K562 (cell line): ENCODE data around the gene GRM5. TPM values are rescaled to one million over a fixed set of nuclear protein-coding genes. Genes with fewer than 3 reads are reported as not detected.
A peak's percentile ranks its signal among the peaks of the same experiment; 100 is the strongest.
"Not testable (repeated sequence)": the region's sequence is repeated elsewhere in the genome, so short reads cannot be mapped to it uniquely, and the experiment has no call there.

ENCODE experiments used
- ATAC-seq: fragments of 200-7000 bp; cut with Tn5 transposase; 3 replicates; pipeline ENCODE4 v1.9.1; 2020; ENCODE audit warnings: moderate library complexity
- BruUV-seq: library from RNA; stranded (reverse); fragments of 400-500 nt; replicated peaks from 2 replicates; lab custom pipeline; 2021; lab: Mats Ljungman, UMichigan
- CTCF ChIA-PET: fragments of 300-600 bp; formaldehyde crosslinking; extraction: SDS; loops from one replicate; lab custom pipeline; 2021; ENCODE audit warnings: low intra/inter-chr PET ratio; lab: Yijun Ruan, JAX
- POLR2A ChIA-PET: fragments of 300-600, 350-650 bp; sonication (Branson Sonifier 250); formaldehyde crosslinking; extraction: SDS; loops from one replicate; lab custom pipeline; 2021; ENCODE audit warnings: antibody characterized with exemption, inconsistent platforms; lab: Yijun Ruan, JAX
- DNase-seq, 4 experiments: peaks; one replicate each; pipeline versions ENCODE4 v3.0.0 to v3.0.0-alpha.2; 2011 to 2018; ENCODE audit warnings: low spot score in 3 of 4, mixed read lengths in 3 of 4; ENCODE audit errors: extremely low read depth in 1 of 4
- FAIRE-seq: peaks from 2 replicates; lab custom pipeline; 2011; peaks lifted over from hg19 to GRCh38; lab: Jason Lieb, UNC
- H2AFZ ChIP-seq: 2 replicates; pipeline ENCODE4 v1.6.0; 2011; ENCODE audit warnings: low read depth, low read length, control low read depth, inconsistent platforms
- H3K27ac ChIP-seq: fragments of 200-600 bp; 3 replicates; pipeline ENCODE4 v1.8.0; 2011; ENCODE audit warnings: low read depth, mild to moderate bottlenecking, control low read depth, inconsistent platforms, low read length, moderate library complexity, mixed read lengths; ENCODE audit errors: extremely low read depth
- H3K27me3 ChIP-seq, 2 experiments: fragments of 300-600 bp in 1 of 2; 2 replicates in 1 of 2; 3 replicates in 1 of 2; pipeline versions ENCODE4 v1.6.0 to v1.8.0; 2011; ENCODE audit warnings: inconsistent platforms in 2 of 2, low read length in 2 of 2, mild to moderate bottlenecking in 1 of 2, mixed read lengths in 1 of 2, moderate library complexity in 1 of 2; ENCODE audit not compliant: control insufficient read depth in 2 of 2, insufficient read depth in 2 of 2
- H3K36me3 ChIP-seq: fragments of 300-600 bp; 3 replicates; pipeline ENCODE4 v1.8.0; 2011; ENCODE audit warnings: mild to moderate bottlenecking, low read length, inconsistent platforms; ENCODE audit not compliant: control insufficient read depth, insufficient read depth
- H3K4me1 ChIP-seq, 2 experiments: fragments of 200-600 bp in 1 of 2; replicated peaks in 1 of 2; 2 replicates in 1 of 2; 3 replicates in 1 of 2; pipeline versions ENCODE4 v1.5.1 to v1.8.0; 2011; ENCODE audit warnings: inconsistent platforms in 2 of 2, low read length in 2 of 2, mild to moderate bottlenecking in 1 of 2, mixed read lengths in 1 of 2, moderate library complexity in 1 of 2; ENCODE audit not compliant: control insufficient read depth in 2 of 2, insufficient read depth in 2 of 2
- H3K4me2 ChIP-seq: 2 replicates; pipeline ENCODE4 v1.6.1; 2011; ENCODE audit warnings: low read length, control low read depth, inconsistent platforms, mixed read lengths; ENCODE audit not compliant: insufficient read depth
- H3K4me3 ChIP-seq: fragments of 200-600 bp; sonication (generic), shearing (Covaris generic); 2 replicates; pipeline ENCODE4 v1.5.1; 2016; ENCODE audit warnings: control low read depth, inconsistent platforms
- H3K79me2 ChIP-seq: fragments of 200-600 bp; 3 replicates; pipeline ENCODE4 v1.8.0; 2011; ENCODE audit warnings: low read length, inconsistent platforms; ENCODE audit not compliant: control insufficient read depth, insufficient read depth
- H3K9ac ChIP-seq, 2 experiments: 2 replicates each; pipeline versions ENCODE4 v1.6.0 to v1.6.1; 2011; ENCODE audit warnings: low read depth in 2 of 2, low read length in 2 of 2, control low read depth in 1 of 2, inconsistent platforms in 1 of 2, mild to moderate bottlenecking in 1 of 2, mixed read lengths in 1 of 2; ENCODE audit not compliant: insufficient read depth in 1 of 2
- H3K9me1 ChIP-seq: one replicate; pipeline ENCODE4 v1.6.0; 2011; ENCODE audit warnings: inconsistent platforms, mild to moderate bottlenecking, low read length, moderate library complexity; ENCODE audit not compliant: control insufficient read depth, insufficient read depth
- H3K9me3 ChIP-seq: replicated peaks from 2 replicates; pipeline ENCODE4 v1.5.1; 2011; ENCODE audit warnings: low read depth, low read length, inconsistent platforms; ENCODE audit not compliant: control insufficient read depth, insufficient read depth
- H4K20me1 ChIP-seq: replicated peaks from 2 replicates; pipeline ENCODE4 v1.6.1; 2011; ENCODE audit warnings: low read length, inconsistent platforms, mixed read lengths; ENCODE audit not compliant: control insufficient read depth, insufficient read depth
- ILK ChIP-seq: fragments of 450-650 bp; IDR thresholded peaks from 2 replicates; pipeline ENCODE4 v1.6.1; 2016; ENCODE audit warnings: missing genetic modification characterization, low read depth, mild to moderate bottlenecking, missing compliant biosample characterization, moderate library complexity, borderline replicate concordance
- NFIC ChIP-seq: fragments of 450-650 bp; IDR thresholded peaks from 2 replicates; pipeline ENCODE4 v1.6.1; 2017; ENCODE audit warnings: mild to moderate bottlenecking, inconsistent platforms
- PCBP2 ChIP-seq: fragments of 200-400 bp; formaldehyde crosslinking; IDR thresholded peaks from 2 replicates; pipeline ENCODE4 v1.6.1; 2018; ENCODE audit warnings: low read length, low read depth, mild to moderate bottlenecking, moderate library complexity; ENCODE audit not compliant: poor library complexity, severe bottlenecking
- ZNF146 ChIP-seq: IDR thresholded peaks from one replicate; pipeline ENCODE4 v1.6.1; 2018; ENCODE audit warnings: missing compliant biosample characterization; ENCODE audit not compliant: unreplicated experiment
- WGBS: fragments of 100-300 bp; shearing (Covaris generic); methylation state at CpG from one replicate; pipeline ENCODE4 v1.1.6; 2016; ENCODE audit warnings: low coverage, mixed read lengths; ENCODE audit not compliant: insufficient coverage; ENCODE audit errors: missing lambda C conversion rate; 5-methylcytosine and 5-hydroxymethylcytosine counted together
- in situ Hi-C: fragments of 300-500 bp; cut with MboI; formaldehyde crosslinking; loops from 4 replicates; pipeline ENCODE4 v1.15.0; 2018; ENCODE audit warnings: inconsistent platforms, mixed read lengths
- intact Hi-C: fragments of 100-400 bp; cut with micrococcal nuclease; formaldehyde crosslinking; loops from 2 replicates; pipeline ENCODE4 v1.14.2; 2022
- polyA plus RNA-seq, 8 experiments: library from polyadenylated mRNA; depleted of rRNA in 4 of 8; stranded (reverse) in 5 of 8; unstranded in 3 of 8; fragments of >200 nt; fragmentation: Nextera tagmentation in 2 of 8; fragmentation: Illumina TruSeq in 1 of 8; extraction: Ambion mirVana in 2 of 8; extraction: Trizol in 1 of 8; gene quantifications; 2 replicates each; pipeline versions ENCODE4 v1.2.1 to v1.2.3, GENCODE V29; 2011 to 2014; ENCODE audit warnings: inconsistent platforms in 1 of 8, missing spikeins in 1 of 8
- total RNA-seq, 7 experiments: library from RNA; depleted of rRNA in 6 of 7; stranded (reverse); fragments of >200 nt in 6 of 7; fragmentation: Illumina TruSeq in 2 of 7; extraction: Trizol in 2 of 7; gene quantifications; 2 replicates each; pipeline versions ENCODE4 v1.2.1 to v1.2.3, GENCODE V29; 2011 to 2021; ENCODE audit warnings: low replicate concordance in 1 of 7

The GRM5 gene
- total and polyA plus RNA-seq, 9 of the 15 experiments (the other 6 are each of a cell fraction or from before 2014, with no cell fraction given), result not detected

GRCh38 chr11:88458047-88458446, 607.7 kb downstream of the GRM5 start:
- H2AFZ ChIP-seq, BruUV-seq, intact Hi-C loops, H3K27me3 ChIP-seq, ATAC-seq, DNase-seq, H3K9me1 ChIP-seq, H3K36me3 ChIP-seq, H3K4me2 ChIP-seq, H4K20me1 ChIP-seq, in situ Hi-C loops, H3K9me3 ChIP-seq, FAIRE-seq, H3K9ac ChIP-seq, POLR2A ChIA-PET, H3K4me3 ChIP-seq, CTCF ChIA-PET, H3K79me2 ChIP-seq, H3K27ac ChIP-seq, H3K4me1 ChIP-seq: not testable (repeated sequence)
- TF ChIP-seq NFIC, result peak; percentile 72
- TF ChIP-seq ZNF146, result peak; percentile 60
- WGBS, result 14% methylated on average over 4 of the region's 4 CpGs

- in situ Hi-C loops (no loop called here), intact Hi-C loops (no loop called here)
- BruUV-seq, result no TSS peak
- TF ChIP-seq ILK (tag), result no peak
- TF ChIP-seq PCBP2, result peak; percentile 89
- no peak overlapping the region for H3K4me3 ChIP-seq
- H3K9me1 ChIP-seq, result no peaks in the 10 kb centered on the region
- CTCF ChIA-PET, result no interaction called here
- H3K36me3 ChIP-seq, result no peaks in the 10 kb centered on the region
- H3K27ac ChIP-seq, result no peak overlapping the region
- no peak overlapping the region for H3K4me2 ChIP-seq
- no peaks in the 10 kb centered on the region for H3K79me2 ChIP-seq
- H4K20me1 ChIP-seq, result no peaks in the 10 kb centered on the region
- POLR2A ChIA-PET, result interaction anchor here (0.6 kb wide), 1 partner anchor 7 kb away, joined by 3 read pairs; no protein-coding TSS in a partner anchor
- ATAC-seq (no peak), DNase-seq (no peak), FAIRE-seq (no peak)
- H3K9me3 ChIP-seq, result no peaks in the 10 kb centered on the region
- H3K27me3 ChIP-seq, result no peaks in the 10 kb centered on the region
- H3K4me1 ChIP-seq, result no peaks in the 10 kb centered on the region
- H3K9ac ChIP-seq, result no peak overlapping the region
- no peak overlapping the region for H2AFZ ChIP-seq
- WGBS, result 44% methylated on average over 2 of the region's 2 CpGs
These were observed 609.8 kb downstream of the GRM5 start for GRCh38 chr11:88455974-88456373.
